ENCODE results near the gene ADGRG6. TPM values are rescaled to one million over a fixed set of nuclear protein-coding genes. Genes with fewer than 3 reads are reported as not detected.

Gene ADGRG6
- total and polyA plus RNA-seq, 10 of the 15 experiments (the other 5 are each of a cell fraction or from before 2014, with no cell fraction given): 0.01 to 0.24 (median 0.13) TPM; not detected in 7

- POLR2A ChIA-PET: no interaction called here
- FAIRE-seq (no peak), ATAC-seq (no peak)
Observed at GRCh38 chr6:142429195-142429594, 127.4 kb downstream of the ADGRG6 start.

GRCh38 chr6:142433419-142433818 lies 131.6 kb downstream of the ADGRG6 start:
- H3K4me2 ChIP-seq (ENCODE audit: control insufficient read depth, insufficient read depth): no peak overlapping the region
- no peaks in the 10 kb centered on the region for H3K9me3 ChIP-seq (replicated peaks; ENCODE audit: control insufficient read depth, insufficient read depth, low read length)
- POLR2A ChIA-PET: no interaction called here
- 0 out of 4 replicates have a peak, but pooled peaks cover 0 to 3% of the 10 kb centered on the region in 2 experiments for H3K27me3 ChIP-seq (replicated peaks in 1 of 2; ENCODE audit: control insufficient read depth in 2 of 2, insufficient read depth in 2 of 2, low read length in 1 of 2)
- no peak overlapping the region for H3K9ac ChIP-seq (ENCODE audit: control insufficient read depth, insufficient read depth, low read length)
- H2AFZ ChIP-seq (ENCODE audit: control insufficient read depth, low read depth, low read length): no peak overlapping the region
- BruUV-seq (replicated peaks): no TSS peak
- H4K20me1 ChIP-seq (ENCODE audit: control insufficient read depth, insufficient read depth): no peaks in the 10 kb centered on the region
- SMC1A ChIA-PET (ENCODE audit: uncharacterized antibody, unreplicated experiment): no interaction called here
- CTCF ChIA-PET: no interaction called here
- FAIRE-seq: no peak
- intact Hi-C loops (cut with micrococcal nuclease; ENCODE audit: unreplicated experiment) (no loop called here), in situ Hi-C loops (cut with MboI) (no loop called here)
- 0% methylated on average over 4 of the region's 4 CpGs for WGBS (ENCODE audit: insufficient coverage, insufficient replicate concordance, low lambda C conversion rate, missing lambda C conversion rate)
- no peaks in the 10 kb centered on the region for H3K4me1 ChIP-seq (ENCODE audit: control insufficient read depth, insufficient read depth, low read length)
- ATAC-seq: no peak
- H3K27ac ChIP-seq (ENCODE audit: control insufficient read depth, insufficient read depth): no peak overlapping the region
- DNase-seq (ENCODE audit: low read depth, low spot score): no peak
- no peaks in the 10 kb centered on the region for H3K79me2 ChIP-seq (ENCODE audit: control insufficient read depth, insufficient read depth, low read length)
- H3K36me3 ChIP-seq (ENCODE audit: control insufficient read depth in 2 of 2, insufficient read depth in 2 of 2, low read length in 1 of 2): no peaks in the 10 kb centered on the region
- H3K4me3 ChIP-seq: no peak overlapping the region
- RAD21 ChIA-PET (ENCODE audit: unreplicated experiment): no interaction called here
- TF ChIP-seq SRF (IDR thresholded peaks at IDR 0.05; ENCODE audit: low read depth in 2 of 2, low read length in 2 of 2) (no peak), ATF3 (IDR thresholded peaks at IDR 0.05; ENCODE audit: borderline replicate concordance, extremely low read depth, low read depth, low read length) (no peak), PBX3 (IDR thresholded peaks at IDR 0.05; ENCODE audit: insufficient replicate concordance, low read depth, low read length) (no peak), WRNIP1 (IDR thresholded peaks at IDR 0.05; ENCODE audit: borderline replicate concordance, low read depth, low read length) (no peak), PAX5 (IDR thresholded peaks at IDR 0.05; ENCODE audit: borderline replicate concordance, low read depth, low read length) (no peak), NBN (IDR thresholded peaks at IDR 0.05) (no peak), ZBTB40 (IDR thresholded peaks at IDR 0.05; ENCODE audit: borderline replicate concordance) (no peak), ZNF24 (IDR thresholded peaks at IDR 0.05) (no peak)

More at GRCh38 chr6:142429195-142429594, 127.4 kb downstream of the ADGRG6 start:
- H3K4me2 ChIP-seq (ENCODE audit: control insufficient read depth, insufficient read depth): no peak overlapping the region
- ChIA-PET RAD21 (ENCODE audit: unreplicated experiment) (no interaction called here), CTCF (no interaction called here), SMC1A (ENCODE audit: uncharacterized antibody, unreplicated experiment) (no interaction called here)
- no peaks in the 10 kb centered on the region for H3K79me2 ChIP-seq (ENCODE audit: control insufficient read depth, insufficient read depth, low read length)
- no TSS peak for BruUV-seq (replicated peaks)
- intact Hi-C loops (cut with micrococcal nuclease; ENCODE audit: unreplicated experiment) (no loop called here), in situ Hi-C loops (cut with MboI) (no loop called here)
- no peak for DNase-seq (ENCODE audit: low read depth, low spot score)
- no peaks in the 10 kb centered on the region for H4K20me1 ChIP-seq (ENCODE audit: control insufficient read depth, insufficient read depth)
- no peak overlapping the region for H3K4me3 ChIP-seq
- H3K27me3 ChIP-seq (replicated peaks in 1 of 2; ENCODE audit: control insufficient read depth in 2 of 2, insufficient read depth in 2 of 2, low read length in 1 of 2): 0 out of 4 replicates have a peak, but pooled peaks cover 0 to 3% of the 10 kb centered on the region in 2 experiments
- no peak overlapping the region for H2AFZ ChIP-seq (ENCODE audit: control insufficient read depth, low read depth, low read length)
- TF ChIP-seq TCF12 (IDR thresholded peaks at IDR 0.05; ENCODE audit: low read depth, low read length): no peak
- no peak for TF ChIP-seq SREBF2 (IDR thresholded peaks at IDR 0.05; ENCODE audit: low read length)
- no peak for TF ChIP-seq BCL3 (IDR thresholded peaks at IDR 0.05; ENCODE audit: borderline replicate concordance, insufficient read depth, low read depth, low read length, poor library complexity, severe bottlenecking)
- H3K27ac ChIP-seq (ENCODE audit: control insufficient read depth, insufficient read depth): no peak overlapping the region
- H3K36me3 ChIP-seq (ENCODE audit: control insufficient read depth in 2 of 2, insufficient read depth in 2 of 2, low read length in 1 of 2): no peaks in the 10 kb centered on the region
- no peaks in the 10 kb centered on the region for H3K9me3 ChIP-seq (replicated peaks; ENCODE audit: control insufficient read depth, insufficient read depth, low read length)
- H3K9ac ChIP-seq (ENCODE audit: control insufficient read depth, insufficient read depth, low read length): no peak overlapping the region
- no peaks in the 10 kb centered on the region for H3K4me1 ChIP-seq (ENCODE audit: control insufficient read depth, insufficient read depth, low read length)
